ENCODE results near the gene DEGS2.

DNA sequence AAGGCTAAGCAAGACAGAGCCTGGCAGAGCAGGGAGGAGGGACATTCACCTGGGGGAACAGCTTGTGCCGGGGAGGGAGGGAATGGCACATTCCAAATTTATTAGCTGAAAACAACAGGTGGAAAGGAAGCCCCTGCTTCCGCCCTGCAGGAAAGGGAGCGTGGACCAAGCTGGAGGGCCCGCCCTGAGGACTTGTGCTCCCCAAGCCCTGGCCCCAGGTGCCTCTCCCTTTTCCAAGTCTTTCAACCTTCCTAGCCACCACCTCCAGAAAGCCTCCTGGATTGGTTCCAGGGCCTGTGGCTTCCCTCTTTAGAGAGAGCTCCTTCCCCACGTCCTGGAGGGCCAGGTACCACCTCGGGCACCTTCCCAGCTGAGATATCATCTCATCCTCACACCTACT, 2.7 kb downstream of the DEGS2 start:
- TF ChIP-seq, protein P1, sequence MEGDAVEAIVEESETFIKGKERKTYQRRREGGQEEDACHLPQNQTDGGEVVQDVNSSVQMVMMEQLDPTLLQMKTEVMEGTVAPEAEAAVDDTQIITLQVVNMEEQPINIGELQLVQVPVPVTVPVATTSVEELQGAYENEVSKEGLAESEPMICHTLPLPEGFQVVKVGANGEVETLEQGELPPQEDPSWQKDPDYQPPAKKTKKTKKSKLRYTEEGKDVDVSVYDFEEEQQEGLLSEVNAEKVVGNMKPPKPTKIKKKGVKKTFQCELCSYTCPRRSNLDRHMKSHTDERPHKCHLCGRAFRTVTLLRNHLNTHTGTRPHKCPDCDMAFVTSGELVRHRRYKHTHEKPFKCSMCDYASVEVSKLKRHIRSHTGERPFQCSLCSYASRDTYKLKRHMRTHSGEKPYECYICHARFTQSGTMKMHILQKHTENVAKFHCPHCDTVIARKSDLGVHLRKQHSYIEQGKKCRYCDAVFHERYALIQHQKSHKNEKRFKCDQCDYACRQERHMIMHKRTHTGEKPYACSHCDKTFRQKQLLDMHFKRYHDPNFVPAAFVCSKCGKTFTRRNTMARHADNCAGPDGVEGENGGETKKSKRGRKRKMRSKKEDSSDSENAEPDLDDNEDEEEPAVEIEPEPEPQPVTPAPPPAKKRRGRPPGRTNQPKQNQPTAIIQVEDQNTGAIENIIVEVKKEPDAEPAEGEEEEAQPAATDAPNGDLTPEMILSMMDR (IDR thresholded peaks at IDR 0.05) = no peak
- no peak for TF ChIP-seq POLR2AphosphoS5 (IDR thresholded peaks at IDR 0.05)
